Left colon (tissue), 2 donors: ENCODE results near the gene GNB1. TPM values are rescaled to one million over a fixed set of nuclear protein-coding genes. Genes with fewer than 3 reads are reported as not detected.
"Not testable (repeated sequence)": the region's sequence is repeated elsewhere in the genome, so short reads cannot be mapped to it uniquely, and the experiment has no call there.

Source experiments
- ATAC-seq: fragments of 200-7000 bp; cut with Tn5 transposase; one replicate; pipeline ENCODE4 v1.9.1; 2020; ENCODE audit warnings: mild to moderate bottlenecking, moderate library complexity
- DNase-seq, 2 donors: peaks; one replicate each; pipeline ENCODE4 v3.0.0-alpha.2; 2020
- intact Hi-C, 2 donors: fragments of 100-400 bp; cut with DNase I in 1 of 2; cut with micrococcal nuclease in 1 of 2; formaldehyde crosslinking; loops; one replicate each; pipeline versions ENCODE4 v1.11.2 to v1.14.0; 2022; cut with DNase I, micrococcal nuclease
- total RNA-seq, 2 donors: library from RNA; stranded (reverse); fragmentation: NEBNext Ultra II Directional; extraction: Animal tissue kit (Norgen Biotek cat#: 25700); gene quantifications; one replicate each; pipeline ENCODE4 v1.2.1, GENCODE V29; 2021
- donor health status: DM: no; HTN: no; CAD: no.
- donor health status: DM: yes; HTN: yes; CAD: no.

GNB1 gene
- total RNA-seq, 2 donors from 2014 or later, result 308 to 326 TPM

DNA sequence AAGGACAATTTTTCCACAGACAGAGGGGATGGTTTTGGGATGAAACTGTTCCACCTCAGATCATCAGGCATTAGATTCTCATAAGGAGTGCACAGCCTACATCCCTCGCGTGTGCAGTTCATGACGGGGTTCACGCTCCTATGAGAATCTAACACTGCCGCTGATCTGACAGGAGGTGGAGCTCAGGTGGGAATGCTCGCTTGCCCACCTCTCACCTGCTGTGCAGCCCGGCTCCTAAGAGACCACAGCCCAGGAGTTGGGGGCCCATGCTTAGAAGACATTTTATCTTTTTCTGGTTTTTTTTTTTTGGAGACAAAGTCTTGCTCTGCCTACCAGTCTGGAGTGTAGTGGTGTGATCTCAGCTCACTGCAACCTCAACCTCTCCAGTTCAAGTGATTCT is 16.0 kb downstream of the GNB1 start:
- ATAC-seq, result no peak
- no peak for DNase-seq
- intact Hi-C loops, result no loop called here

DNA sequence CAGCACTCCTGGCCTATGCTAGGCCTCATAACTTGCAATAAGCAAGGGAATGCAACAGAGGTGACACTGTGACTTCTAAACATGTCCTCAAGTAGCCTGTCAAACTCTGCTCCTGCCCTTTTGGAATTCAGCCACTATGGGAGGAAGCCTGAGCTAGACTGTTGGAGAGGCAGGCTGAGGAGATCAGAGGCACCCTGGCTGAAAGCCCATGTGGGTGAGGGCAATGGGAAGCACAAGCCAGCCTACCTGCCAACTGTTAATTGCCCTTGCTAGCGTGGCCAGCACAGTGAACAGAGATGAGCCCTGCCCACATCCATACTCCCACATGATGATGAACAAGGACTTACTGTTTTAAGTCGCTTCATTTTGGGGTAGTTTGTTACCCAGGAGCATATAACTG is 17.7 kb downstream of the GNB1 start:
- ATAC-seq (peak; percentile 96), DNase-seq (peak; percentile 76 to 78)
- intact Hi-C loops, result no loop called here

DNA sequence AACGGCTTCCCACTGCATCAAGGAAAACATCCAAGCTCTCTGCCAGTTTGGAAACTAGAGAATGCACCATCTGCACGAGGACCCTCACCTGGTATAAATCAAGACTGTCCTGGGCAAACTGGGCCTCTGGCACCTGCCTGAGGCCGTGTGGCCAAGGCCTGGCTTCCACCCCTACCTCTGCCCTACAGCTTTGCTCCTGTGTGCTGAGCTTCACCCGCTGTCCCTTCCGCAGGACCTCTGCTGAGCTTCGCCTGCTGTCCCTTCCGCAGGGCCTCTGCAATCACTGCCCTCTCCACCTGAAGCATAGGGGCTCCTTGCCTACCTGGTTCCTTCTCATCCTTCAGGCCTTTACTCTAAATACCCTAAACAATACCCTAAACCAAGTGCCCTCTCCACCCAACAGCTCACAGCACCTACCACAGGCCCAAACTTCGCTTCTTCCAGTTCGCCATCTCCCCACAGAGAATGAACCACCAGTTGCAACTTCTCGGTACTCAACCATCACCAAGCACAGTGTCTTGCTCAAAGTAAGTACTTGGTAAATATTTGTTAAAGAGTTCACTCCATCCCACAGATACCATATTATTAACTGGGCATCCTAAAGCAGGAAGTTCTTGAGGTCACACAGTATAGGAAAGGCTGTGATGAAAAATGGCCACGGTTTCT is 18.4 kb downstream of the GNB1 start:
- DNase-seq (no peak), ATAC-seq (no peak)
- intact Hi-C loops, result no loop called here

DNA sequence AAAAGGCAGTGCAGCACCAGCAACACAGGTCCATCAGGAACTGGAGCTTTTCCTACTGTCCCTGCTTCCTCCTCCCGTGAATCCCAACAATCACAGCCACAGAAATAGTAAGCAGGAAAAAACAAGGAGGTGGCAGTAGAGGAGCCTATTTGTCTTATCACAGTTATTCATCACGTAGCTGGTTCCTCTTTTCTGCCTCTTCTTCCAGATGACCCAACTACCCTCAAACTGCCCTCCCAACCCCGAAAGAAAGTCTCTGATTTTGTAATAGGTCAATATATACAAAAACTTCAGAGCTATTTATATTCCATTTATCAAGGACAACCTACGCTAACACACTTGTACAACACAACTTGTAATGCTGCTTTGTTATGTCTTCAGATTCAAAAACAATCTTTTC is 21.4 kb downstream of the GNB1 start:
- no peak for DNase-seq
- ATAC-seq, result no peak
- intact Hi-C loops, result no loop called here

DNA sequence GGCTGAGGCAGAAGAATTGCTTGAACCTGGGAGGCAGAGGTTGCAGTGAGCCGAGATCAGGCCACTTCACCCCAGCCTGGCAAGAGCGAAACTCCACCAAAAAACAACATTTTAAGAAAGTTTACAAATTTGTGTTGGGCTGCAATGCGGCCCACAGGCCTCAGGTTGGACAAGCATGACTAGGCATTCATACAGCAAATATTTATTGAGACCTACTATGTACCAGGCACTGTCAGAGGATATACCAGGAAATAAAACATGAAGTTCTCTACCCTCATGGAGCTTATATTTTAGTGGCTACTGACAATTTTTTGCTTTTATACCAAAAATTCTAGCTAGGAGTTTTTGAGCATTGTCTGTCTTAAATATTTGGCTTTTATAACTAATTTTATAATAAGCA is 23.7 kb downstream of the GNB1 start:
- intact Hi-C loops, result no loop called here
- no peak for DNase-seq
- ATAC-seq, result no peak

DNA sequence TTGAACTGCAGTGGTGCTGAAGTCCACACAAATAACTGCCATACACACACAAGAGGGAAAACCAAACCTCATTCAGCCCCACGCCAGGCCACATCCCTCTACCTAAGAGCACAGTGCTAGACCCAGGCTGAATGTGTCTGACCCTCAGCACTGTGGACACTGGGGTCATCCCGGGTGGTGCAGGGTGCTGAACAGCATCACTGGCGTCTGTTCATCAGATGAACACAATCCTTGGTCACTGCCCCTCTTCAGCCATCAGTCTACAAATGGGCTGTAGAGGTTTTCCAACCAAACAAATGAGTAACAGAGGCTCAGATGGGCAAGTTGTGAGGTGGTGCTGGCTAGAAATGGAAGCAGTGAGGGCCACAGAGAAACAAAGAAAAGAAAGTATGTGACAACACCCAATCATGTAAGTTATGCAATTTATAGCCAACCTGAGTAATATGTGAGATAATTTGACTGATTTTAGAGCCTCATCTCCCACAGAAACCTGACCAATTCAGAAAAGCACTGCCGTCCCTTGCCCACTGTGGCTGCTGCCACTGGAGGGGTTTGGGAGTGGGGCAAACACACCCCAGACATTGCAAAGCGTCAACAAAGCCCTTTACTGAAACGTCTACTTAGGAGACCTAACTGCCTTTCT is 27.9 kb downstream of the GNB1 start:
- intact Hi-C loops, result no loop called here
- ATAC-seq, result no peak
- no peak for DNase-seq

DNA sequence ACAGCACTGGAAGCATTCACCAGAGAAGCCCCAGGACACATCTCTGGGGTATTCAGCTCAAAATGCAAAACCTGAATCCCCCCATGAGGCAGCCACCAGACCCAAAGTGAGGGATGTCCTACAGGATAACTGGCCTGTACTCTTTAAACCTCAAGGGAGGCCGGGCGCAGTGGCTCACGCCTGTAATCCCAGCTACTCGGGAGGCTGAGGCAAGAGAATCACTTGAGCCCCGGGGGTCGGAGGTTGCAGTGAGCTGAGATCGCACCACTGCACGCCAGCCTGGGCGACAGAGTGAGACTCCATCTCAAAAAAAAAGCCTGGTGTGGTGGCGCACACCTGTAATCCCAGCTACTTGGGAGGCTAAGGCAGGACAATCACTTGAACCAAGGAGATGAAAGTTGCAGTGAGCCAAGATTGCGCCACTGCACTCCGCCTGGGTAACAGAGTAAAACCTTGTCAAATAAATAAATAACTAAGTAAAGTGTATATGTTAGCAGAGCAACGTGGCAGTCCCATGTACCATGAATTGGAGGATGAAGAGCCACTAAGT is 29.1 kb downstream of the GNB1 start:
- intact Hi-C loops, DNase-seq, ATAC-seq: not testable (repeated sequence)

DNA sequence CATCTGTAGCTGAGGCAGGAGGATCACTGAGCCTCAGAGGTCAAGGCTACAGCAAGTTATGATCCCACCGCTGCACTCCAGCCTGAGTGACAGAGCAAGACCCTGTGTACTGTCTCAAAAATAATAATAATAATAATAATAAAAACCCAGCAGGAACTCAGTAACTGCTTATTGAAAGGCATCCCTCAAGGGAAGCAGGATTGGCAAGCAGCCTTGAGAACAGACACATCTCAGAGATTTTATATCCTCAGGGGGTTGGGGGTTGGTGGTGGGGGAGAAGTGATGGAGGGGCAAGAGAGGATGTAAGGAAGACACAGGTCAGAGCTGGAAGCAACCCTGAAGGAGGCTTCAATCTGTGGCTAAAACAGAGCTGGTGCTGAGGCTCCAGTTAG is 29.6 kb downstream of the GNB1 start:
- intact Hi-C loops, result no loop called here
- ATAC-seq (no peak), DNase-seq (no peak)

DNA sequence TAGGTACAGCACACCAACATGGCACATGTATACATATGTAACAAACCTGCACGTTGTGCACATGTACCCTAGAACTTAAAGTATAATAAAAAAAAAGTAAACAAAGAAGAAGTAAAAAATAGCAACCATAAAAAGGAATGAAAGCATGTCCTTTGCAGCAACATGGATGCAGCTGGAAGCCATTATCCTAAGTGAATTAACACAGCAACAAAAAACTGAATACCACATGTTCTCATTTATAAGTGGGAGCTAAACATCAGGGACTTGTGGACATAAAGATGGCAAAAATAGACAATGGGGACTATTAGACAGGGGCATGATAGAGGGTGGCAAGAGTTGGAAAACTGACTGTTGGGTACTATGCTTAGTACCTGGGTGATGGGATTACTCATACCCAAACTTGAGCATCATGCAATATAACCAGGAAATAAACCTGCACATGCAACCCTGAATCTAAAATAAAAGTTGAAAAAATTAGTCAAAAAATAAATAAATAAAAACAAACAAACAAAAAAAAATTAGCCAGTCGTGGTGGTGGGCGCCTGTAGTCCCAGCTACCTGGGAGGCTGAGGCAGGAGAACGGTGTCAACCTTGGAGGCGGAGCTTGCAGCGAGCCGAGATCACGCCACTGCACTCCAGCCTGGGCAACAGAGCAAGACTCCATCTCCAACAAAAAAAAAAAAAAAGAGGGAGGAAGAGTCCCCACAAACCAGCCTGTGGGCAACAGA is 30.8 kb downstream of the GNB1 start:
- intact Hi-C loops, result loop anchor here in 1 of 2 donors (5.0 kb wide), 1 partner anchor 47 kb away; no protein-coding TSS in a partner anchor
- ATAC-seq, DNase-seq: not testable (repeated sequence)

DNA sequence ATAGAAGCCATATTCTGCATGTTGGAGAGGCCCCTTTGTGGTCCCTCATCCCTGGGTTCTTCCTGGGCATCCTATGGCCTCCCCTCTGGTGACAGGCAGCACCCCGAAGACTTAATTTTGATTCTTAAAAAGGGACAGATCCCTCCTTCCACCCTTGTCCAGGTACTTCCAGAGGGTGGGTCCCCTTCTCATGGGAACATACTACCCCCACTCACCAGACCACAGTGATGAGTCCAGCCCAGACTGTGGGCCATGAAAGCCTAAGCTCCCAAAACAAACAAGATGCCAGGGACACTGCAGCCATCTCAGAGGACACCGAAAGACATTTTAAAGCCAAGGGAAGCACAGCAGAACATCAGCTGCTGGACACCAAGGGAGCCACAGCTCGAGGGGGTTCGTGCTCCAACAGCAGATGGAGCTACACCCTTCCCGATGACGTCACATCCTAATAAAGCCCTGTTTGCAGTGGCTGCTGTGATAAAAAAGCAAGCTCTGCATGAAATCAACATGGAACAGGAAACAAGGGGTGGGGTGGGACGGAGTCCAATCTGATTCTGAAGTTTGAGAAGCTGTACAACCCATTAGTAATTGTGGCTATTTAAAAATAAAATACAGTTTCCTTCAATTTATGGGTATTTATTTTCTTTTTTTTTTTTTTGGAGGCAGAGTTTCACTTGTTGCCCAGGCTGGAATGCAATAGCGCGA is 32.4 kb downstream of the GNB1 start:
- intact Hi-C loops, result loop anchor here in 1 of 2 donors (5.0 kb wide), 1 partner anchor 49 kb away; no protein-coding TSS in a partner anchor
- peak; percentile 85 for ATAC-seq
- DNase-seq, result peak; percentile 71 to 88

DNA sequence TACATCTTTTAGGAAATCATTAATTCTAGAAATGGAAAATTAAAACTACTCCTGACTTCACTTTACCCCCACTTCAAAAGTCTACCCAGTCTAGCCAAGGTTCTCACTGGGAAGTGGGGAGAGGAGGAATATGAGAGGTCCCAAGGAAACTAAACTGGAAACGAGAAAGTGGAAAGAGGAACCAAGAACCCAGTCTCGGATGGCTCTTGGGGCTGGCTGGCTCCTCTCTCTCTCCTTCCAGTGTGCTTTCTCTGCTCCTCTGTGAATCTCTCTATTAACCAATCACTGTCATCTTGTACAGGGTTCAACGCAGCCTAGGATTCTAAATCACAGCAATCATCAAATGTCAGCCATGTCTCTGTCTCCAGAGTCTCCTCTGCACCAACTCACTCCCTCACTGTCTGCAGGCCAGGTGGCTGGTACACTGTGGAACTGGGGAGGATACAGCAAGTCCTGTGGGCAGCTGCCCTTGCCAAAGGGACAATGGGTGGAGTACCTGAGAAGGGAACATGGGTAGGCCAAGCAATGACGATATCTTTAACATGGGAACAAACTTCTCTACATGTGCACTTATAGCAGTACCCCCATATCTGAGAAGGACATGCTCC is 33.7 kb downstream of the GNB1 start:
- ATAC-seq (peak; percentile 27), DNase-seq (peak in 1 of 2 donors; percentile 35)
- intact Hi-C loops, result loop anchor here in 1 of 2 donors (5.0 kb wide), 1 partner anchor 50 kb away; no protein-coding TSS in a partner anchor

DNA sequence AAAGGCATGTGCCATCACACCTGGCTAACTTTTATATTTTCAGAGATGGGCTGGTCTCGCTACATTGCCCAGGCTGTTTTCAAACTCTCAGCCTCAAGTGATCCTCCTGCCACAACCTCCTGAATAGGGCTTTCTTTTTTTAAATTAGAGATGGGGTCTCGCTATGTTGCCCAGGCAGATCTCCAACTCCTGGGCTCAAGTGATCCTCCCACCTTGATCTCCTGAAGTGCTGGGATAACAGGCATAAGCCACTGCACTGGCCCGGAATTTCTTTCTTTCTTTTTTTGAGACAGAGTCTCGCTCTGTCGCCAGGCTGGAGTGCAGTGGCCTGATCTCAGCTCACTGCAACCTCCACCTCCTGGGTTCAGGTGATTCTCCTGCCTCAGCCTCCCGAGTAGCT is 34.7 kb downstream of the GNB1 start:
- intact Hi-C loops, result loop anchor here in 1 of 2 donors (5.0 kb wide), 1 partner anchor 51 kb away; no protein-coding TSS in a partner anchor
- not testable (repeated sequence) for ATAC-seq, DNase-seq

DNA sequence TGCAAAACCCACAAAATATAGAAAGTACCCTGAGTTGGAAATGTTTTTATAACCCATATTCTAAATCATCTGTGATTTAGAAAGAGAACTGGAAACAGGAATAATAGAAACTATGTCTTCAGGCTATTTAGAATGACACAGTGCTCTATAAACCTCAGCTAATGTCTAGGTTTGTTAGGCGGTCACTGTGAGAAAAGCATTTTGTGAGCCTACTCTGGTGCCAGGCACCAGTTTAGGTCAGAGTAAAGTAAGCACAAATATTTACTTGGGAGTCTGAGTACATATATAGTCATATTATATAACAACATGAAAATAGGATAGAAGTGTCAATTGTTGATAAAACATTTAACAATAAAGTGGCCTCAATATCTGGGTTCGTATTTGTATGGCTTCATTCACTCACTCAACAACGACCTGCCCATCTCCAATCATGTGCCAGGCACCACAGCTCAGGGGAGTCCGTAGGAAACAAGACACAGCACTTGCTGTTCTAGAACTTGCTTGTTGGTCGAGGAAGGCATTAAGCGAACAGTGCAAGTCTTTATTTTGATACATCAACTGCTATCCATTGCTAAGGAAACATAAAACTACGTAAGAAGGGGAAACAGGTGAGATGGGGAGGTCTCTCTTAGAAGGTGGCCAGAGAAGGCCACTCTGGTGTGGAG is 37.2 kb downstream of the GNB1 start:
- ATAC-seq, result no peak
- intact Hi-C loops, result no loop called here
- DNase-seq, result no peak

DNA sequence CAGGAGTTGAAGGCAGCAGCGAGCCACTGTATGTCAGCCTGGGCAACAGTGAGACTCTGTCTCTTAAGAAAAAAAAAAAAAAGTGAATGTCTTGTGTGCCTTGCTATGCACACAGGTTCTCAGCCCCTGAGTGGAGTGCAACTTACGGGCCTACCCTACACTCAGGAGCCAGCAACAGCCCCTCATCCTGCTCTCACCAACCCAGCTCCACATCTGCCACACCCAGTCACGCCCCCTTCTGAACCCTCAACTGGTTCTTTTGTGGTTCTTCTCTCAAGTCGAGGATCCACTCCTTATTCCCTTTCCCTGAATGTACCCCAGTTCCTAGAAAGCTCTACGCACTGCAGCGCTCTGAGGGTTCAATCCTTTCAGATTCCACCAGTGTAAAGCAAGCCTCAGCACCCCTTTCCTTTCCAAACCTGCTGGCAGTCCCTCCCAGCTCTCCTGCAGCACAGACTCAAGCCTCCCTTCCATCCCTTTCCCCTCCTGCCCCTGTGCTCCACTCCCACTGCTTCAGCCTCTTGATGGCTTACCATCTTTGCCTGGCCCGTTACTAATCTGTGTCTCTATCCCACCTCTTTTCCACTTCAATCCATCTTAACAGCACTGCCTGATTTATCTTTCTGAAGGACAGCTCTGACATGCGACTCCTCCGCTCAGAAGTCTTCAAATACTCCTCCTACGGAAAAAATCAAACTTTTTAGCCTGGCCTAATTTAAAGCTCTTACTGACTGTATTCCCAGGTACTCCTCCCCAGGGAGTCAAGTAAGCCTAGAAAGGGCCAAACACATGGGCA is 38.1 kb downstream of the GNB1 start:
- ATAC-seq (no peak), DNase-seq (no peak)
- intact Hi-C loops, result no loop called here

DNA sequence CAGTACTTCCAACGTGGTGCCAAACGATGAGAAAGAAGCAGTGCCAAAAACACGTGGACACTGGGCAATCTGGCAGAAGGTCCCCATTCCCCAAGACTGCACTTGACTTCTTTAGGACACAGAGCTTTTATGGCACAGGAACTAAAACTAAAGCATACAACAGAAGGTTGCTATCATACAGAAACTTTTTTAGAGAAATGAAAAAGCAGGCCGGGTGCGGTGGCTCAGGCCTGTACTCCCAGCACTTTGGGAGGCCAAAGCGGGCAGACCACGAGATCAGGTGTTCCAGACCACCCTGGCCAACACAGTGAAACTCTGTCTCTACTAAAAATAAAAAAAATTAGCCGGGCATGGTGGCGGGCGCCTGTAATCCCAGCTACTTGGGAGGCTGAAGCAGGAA is 43.0 kb downstream of the GNB1 start:
- intact Hi-C loops, result no loop called here
- no peak for DNase-seq
- peak; percentile 21 for ATAC-seq

DNA sequence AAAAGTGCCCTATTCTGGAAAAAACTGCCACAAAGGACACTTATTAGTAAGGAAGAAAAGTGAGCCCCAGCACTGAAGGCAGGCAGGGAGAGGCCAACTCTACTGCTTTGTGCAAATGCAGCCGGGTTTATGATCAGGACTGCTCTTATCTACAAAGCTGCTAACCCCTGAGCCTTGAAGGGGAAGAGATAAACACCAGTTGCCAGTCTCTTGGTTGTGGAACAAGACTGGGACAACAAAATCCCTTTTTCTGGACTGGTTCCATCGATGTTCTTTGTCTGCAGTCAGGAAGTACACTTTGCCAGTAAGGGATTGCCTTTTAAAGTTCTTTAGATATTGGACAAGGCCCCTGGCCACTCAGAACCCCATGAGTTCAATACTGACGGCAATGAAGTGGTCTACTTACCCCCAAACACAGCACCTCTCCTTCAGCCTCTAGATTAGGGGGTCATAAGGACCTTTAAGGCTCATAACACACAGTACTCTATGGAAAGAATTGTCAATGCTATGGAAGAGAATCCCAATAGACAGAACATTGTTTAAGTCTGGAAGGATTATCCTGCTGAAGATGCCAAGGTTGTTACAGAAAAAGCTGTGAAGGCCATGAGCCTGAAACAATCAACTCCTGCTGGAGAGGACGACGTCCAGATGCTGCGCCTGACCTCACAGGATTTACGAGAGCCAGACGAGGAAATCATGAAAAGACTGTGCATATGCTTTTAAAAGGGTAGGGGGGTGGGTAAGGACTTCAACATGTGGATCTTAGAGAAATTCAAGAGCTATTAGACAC is 43.6 kb downstream of the GNB1 start:
- intact Hi-C loops, result no loop called here
- DNase-seq (no peak), ATAC-seq (peak; percentile 90)
